HK-2 (cell line): ENCODE data around the gene LCNL1.

Source experiments
- DNase-seq: peaks from one replicate; pipeline ENCODE4 v3.0.0-alpha.2; 2018; ENCODE audit not compliant: unreplicated experiment

The LCNL1 gene

GRCh38 chr9:137011156-137011555 lies 28.4 kb downstream of the LCNL1 start:
- DNase-seq: no peak

- DNase-seq: no peak
Observed at GRCh38 chr9:137011907-137012675, 29.3 kb downstream of the LCNL1 start.

GRCh38 chr9:137012694-137013570 lies 30.1 kb downstream of the LCNL1 start:
- no peak for DNase-seq

- no peak for DNase-seq
Observed at GRCh38 chr9:137013571-137013940, 30.8 kb downstream of the LCNL1 start.

- DNase-seq: no peak
Observed at GRCh38 chr9:137014166-137014565, 31.4 kb downstream of the LCNL1 start.

GRCh38 chr9:137014776-137015539 lies 32.2 kb downstream of the LCNL1 start:
- DNase-seq: no peak

- DNase-seq: no peak
Observed at GRCh38 chr9:137015540-137015930, 32.7 kb downstream of the LCNL1 start.

- no peak for DNase-seq
Observed at GRCh38 chr9:137015976-137016375, 33.2 kb downstream of the LCNL1 start.

GRCh38 chr9:137016436-137016835 lies 33.6 kb downstream of the LCNL1 start:
- no peak for DNase-seq

- no peak for DNase-seq
Observed at GRCh38 chr9:137017071-137017470, 34.3 kb downstream of the LCNL1 start.

GRCh38 chr9:137017791-137018497 lies 35.2 kb downstream of the LCNL1 start:
- no peak for DNase-seq

- no peak for DNase-seq
Observed at GRCh38 chr9:137018761-137019559, 36.2 kb downstream of the LCNL1 start.

- DNase-seq: no peak
Observed at GRCh38 chr9:137019891-137020683, 37.3 kb downstream of the LCNL1 start.

GRCh38 chr9:137020771-137021567 lies 38.2 kb downstream of the LCNL1 start:
- no peak for DNase-seq

- DNase-seq: no peak
Observed at GRCh38 chr9:137021568-137021978, 38.8 kb downstream of the LCNL1 start.

GRCh38 chr9:137021979-137022661 lies 39.3 kb downstream of the LCNL1 start:
- DNase-seq: peak; percentile 75

- DNase-seq: no peak
Observed at GRCh38 chr9:137022662-137023008, 39.8 kb downstream of the LCNL1 start.

- no peak for DNase-seq
Observed at GRCh38 chr9:137023157-137023556, 40.4 kb downstream of the LCNL1 start.

- no peak for DNase-seq
Observed at GRCh38 chr9:137023583-137023991, 40.8 kb downstream of the LCNL1 start.
